HCT116 (cell line): ENCODE results near the gene GORASP1. TPM values are rescaled to one million over a fixed set of nuclear protein-coding genes. Genes with fewer than 3 reads are reported as not detected.
A peak's percentile ranks its signal among the peaks of the same experiment; 100 is the strongest.

Experiments
- ATAC-seq: fragments of 200-7000 bp; cut with Tn5 transposase; 2 replicates; pipeline ENCODE4 v1.9.1; 2020; ENCODE audit warnings: mild to moderate bottlenecking, moderate library complexity
- BruUV-seq: library from RNA; stranded (reverse); fragments of 400-500 nt; replicated peaks from 2 replicates; lab custom pipeline; 2021; lab: Mats Ljungman, UMichigan
- CTCF ChIA-PET: fragments of 300-600 bp; sonication (Branson Sonifier 250); formaldehyde crosslinking; loops from one replicate; lab custom pipeline; 2021; ENCODE audit warnings: antibody characterized with exemption; lab: Charles Lee
- POLR2A ChIA-PET: fragments of 300-600, 350-600 bp; sonication (Branson Sonifier 250); formaldehyde crosslinking; loops from one replicate; lab custom pipeline; 2021; ENCODE audit warnings: antibody characterized with exemption; lab: Charles Lee
- RAD21 ChIA-PET, 2 experiments: fragments of 300-600 bp; sonication (Branson Sonifier 250); formaldehyde crosslinking; loops; one replicate each; lab custom pipeline; 2023; ENCODE audit warnings: low total read pairs in 2 of 2; ENCODE audit not compliant: uncharacterized antibody in 2 of 2, unreplicated experiment in 2 of 2, low non-redundant PET in 1 of 2; lab: Charles Lee
- DNase-seq: peaks from one replicate; pipeline ENCODE4 v3.0.0-alpha.2; 2010; ENCODE audit warnings: low read depth, low spot score
- H2AFZ ChIP-seq: fragments of 200-600 bp; shearing (Covaris generic), sonication (generic); 2 replicates; pipeline ENCODE4 v1.6.1; 2017; ENCODE audit warnings: low read depth, mixed run types, mixed read lengths, antibody characterized with exemption, low read length; ENCODE audit not compliant: poor library complexity, severe bottlenecking
- H3K27ac ChIP-seq: 2 replicates; pipeline ENCODE4 v1.5.1; 2012; ENCODE audit warnings: low read depth, low read length
- H3K27me3 ChIP-seq: fragments of 200-600 bp; sonication (generic); 2 replicates; pipeline ENCODE4 v1.6.1; 2016; ENCODE audit warnings: mixed run types, low read length, mixed read lengths; ENCODE audit not compliant: insufficient read depth
- H3K36me3 ChIP-seq, 2 experiments: fragments of 200-500 bp in 1 of 2; fragments of 200-600 bp in 1 of 2; sonication (Bioruptor generic) in 1 of 2; sonication (generic) in 1 of 2; 2 replicates each; pipeline versions ENCODE4 v1.5.1 to v1.6.1; 2014 to 2016; ENCODE audit warnings: low read length in 2 of 2, inconsistent platforms in 1 of 2, mixed read lengths in 1 of 2, mixed run types in 1 of 2; ENCODE audit not compliant: insufficient read depth in 2 of 2, control insufficient read depth in 1 of 2
- H3K4me1 ChIP-seq, 2 experiments: fragments of 200-600 bp in 1 of 2; sonication (generic) in 1 of 2; 2 replicates each; pipeline versions ENCODE4 v1.5.1 to v1.6.1; 2012 to 2017; ENCODE audit warnings: low read length in 2 of 2, inconsistent platforms in 1 of 2, mild to moderate bottlenecking in 1 of 2, mixed read lengths in 1 of 2, mixed run types in 1 of 2, moderate library complexity in 1 of 2; ENCODE audit not compliant: insufficient read depth in 2 of 2, control insufficient read depth in 1 of 2
- H3K4me2 ChIP-seq: fragments of 200-600 bp; sonication (generic); 2 replicates; pipeline ENCODE4 v1.6.1; 2017; ENCODE audit warnings: mixed run types, low read length, mixed read lengths
- H3K4me3 ChIP-seq, 2 experiments: fragments of 200-600 bp in 1 of 2; sonication (generic) in 1 of 2; replicated peaks in 1 of 2; 2 replicates each; pipeline ENCODE4 v1.5.1; 2011 to 2016; ENCODE audit warnings: low read length in 2 of 2, control low read depth in 1 of 2, low read depth in 1 of 2, mild to moderate bottlenecking in 1 of 2, mixed read lengths in 1 of 2, mixed run types in 1 of 2
- H3K79me2 ChIP-seq: fragments of 200-600 bp; sonication (generic); 2 replicates; pipeline ENCODE4 v1.6.1; 2017; ENCODE audit warnings: mild to moderate bottlenecking, mixed run types, low read length, moderate library complexity, mixed read lengths; ENCODE audit not compliant: insufficient read depth
- H3K9ac ChIP-seq: fragments of 200-600 bp; sonication (generic); 2 replicates; pipeline ENCODE4 v1.6.1; 2016; ENCODE audit warnings: low read length, mixed read lengths
- H3K9me2 ChIP-seq: fragments of 200-600 bp; sonication (generic), shearing (Covaris generic); 2 replicates; pipeline ENCODE4 v1.6.1; 2017; ENCODE audit warnings: mixed run types, mild to moderate bottlenecking, moderate library complexity; ENCODE audit not compliant: insufficient read depth
- H3K9me3 ChIP-seq, 2 experiments: fragments of 200-500 bp in 1 of 2; fragments of 200-600 bp in 1 of 2; sonication (Bioruptor generic) in 1 of 2; sonication (generic) in 1 of 2; 2 replicates each; pipeline ENCODE4 v1.6.1; 2014 to 2017; ENCODE audit warnings: low read length in 2 of 2, mixed read lengths in 2 of 2, inconsistent platforms in 1 of 2, low read depth in 1 of 2, mild to moderate bottlenecking in 1 of 2, mixed run types in 1 of 2, moderate library complexity in 1 of 2; ENCODE audit not compliant: control insufficient read depth in 1 of 2, insufficient read depth in 1 of 2
- H4K20me1 ChIP-seq: fragments of 200-600 bp; sonication (generic), shearing (Covaris generic); 2 replicates; pipeline ENCODE4 v1.6.1; 2017; ENCODE audit warnings: mixed run types, mild to moderate bottlenecking, moderate library complexity; ENCODE audit not compliant: insufficient read depth
- ATF3 ChIP-seq: IDR thresholded peaks from 2 replicates; pipeline ENCODE4 v1.6.1; 2012
- CEBPB ChIP-seq: IDR thresholded peaks from 2 replicates; pipeline ENCODE4 v1.6.1; 2012; ENCODE audit warnings: low read depth
- CTCF ChIP-seq, 3 experiments: fragments of 200-600 bp in 1 of 3; sonication (generic) in 1 of 3; IDR thresholded peaks in 2 of 3; conservative IDR thresholded peaks in 1 of 3; 2 replicates each; pipeline ENCODE4 v1.5.1; 2012 to 2017; ENCODE audit warnings: low read depth in 2 of 3, low read length in 2 of 3, antibody characterized with exemption in 1 of 3, borderline replicate concordance in 1 of 3, control low read depth in 1 of 3, mild to moderate bottlenecking in 1 of 3, mixed read lengths in 1 of 3, mixed run types in 1 of 3, moderate library complexity in 1 of 3; ENCODE audit not compliant: insufficient read depth in 1 of 3
- FOSL1 ChIP-seq: IDR thresholded peaks from 2 replicates; pipeline ENCODE4 v1.6.1; 2012; ENCODE audit warnings: low read depth
- POLR2AphosphoS5 ChIP-seq: IDR thresholded peaks from 2 replicates; pipeline ENCODE4 v1.6.1; 2011; ENCODE audit warnings: mild to moderate bottlenecking, low read depth, low read length, moderate library complexity
- RAD21 ChIP-seq: IDR thresholded peaks from 2 replicates; pipeline ENCODE4 v1.6.1; 2012; ENCODE audit warnings: low read depth, mild to moderate bottlenecking
- SIN3A ChIP-seq: IDR thresholded peaks from 2 replicates; pipeline ENCODE4 v1.6.1; 2012; ENCODE audit warnings: low read depth
- SRF ChIP-seq: IDR thresholded peaks from 2 replicates; pipeline ENCODE4 v1.6.1; 2012; ENCODE audit warnings: low read depth
- TCF7L2 ChIP-seq: IDR thresholded peaks from 2 replicates; pipeline ENCODE4 v1.7.0; 2011; ENCODE audit warnings: borderline replicate concordance, inconsistent platforms; ENCODE audit not compliant: insufficient read depth, insufficient read length; ENCODE audit errors: extremely low read depth
- YY1 ChIP-seq: IDR thresholded peaks from 2 replicates; pipeline ENCODE4 v1.6.1; 2011; ENCODE audit warnings: low read length, low read depth, moderate library complexity, mild to moderate bottlenecking; ENCODE audit not compliant: insufficient replicate concordance; ENCODE audit errors: extremely low read depth
- intact Hi-C: fragments of 100-400 bp; cut with micrococcal nuclease; formaldehyde crosslinking; loops from 2 replicates; pipeline ENCODE4 v1.10.0; 2022
- total RNA-seq: library from RNA; stranded (reverse); gene quantifications from one replicate; pipeline ENCODE4 v1.2.1, GENCODE V29; 2021; ENCODE audit not compliant: unreplicated experiment

GORASP1 gene
- total RNA-seq, 1 experiment from 2014 or later, result 38.8 TPM

GRCh38 chr3:39079530-39079929 is 27.9 kb downstream of the GORASP1 start:
- H3K4me3 ChIP-seq, result no peak overlapping the region
- H3K9me3 ChIP-seq, result no peaks in the 10 kb centered on the region
- H3K9ac ChIP-seq, result no peak overlapping the region
- H4K20me1 ChIP-seq, result 0 out of 2 replicates have a peak, but pooled peaks cover 7% of the 10 kb centered on the region
- no peaks in the 10 kb centered on the region for H3K27me3 ChIP-seq
- RAD21 ChIA-PET, result no interaction called here
- H3K27ac ChIP-seq, result no peak overlapping the region
- ATAC-seq (no peak), DNase-seq (no peak)
- intact Hi-C loops, result loop anchor here (2.0 kb wide), 1 partner anchor 73 kb away; no protein-coding TSS in a partner anchor
- H3K9me2 ChIP-seq, result no peaks in the 10 kb centered on the region
- no TSS peak for BruUV-seq
- no peaks in the 10 kb centered on the region for H3K4me1 ChIP-seq
- CTCF ChIA-PET, result interaction anchor here (1.5 kb wide), 1 partner anchor 209 kb away, joined by 4 read pairs; no protein-coding TSS in a partner anchor
- TF ChIP-seq ATF3 (no peak), POLR2AphosphoS5 (no peak), SIN3A (no peak), SRF (no peak), CEBPB (no peak), FOSL1 (no peak), RAD21 (peak; percentile 29; the same call in 1 of the 2 replicates), TCF7L2 (no peak), YY1 (no peak), CTCF (IDR thresholded peaks at IDR 0.05 in 2 of 3, conservative IDR thresholded peaks at IDR 0.05 in 1 of 3; ENCODE audit: borderline replicate concordance in 1 of 3, insufficient read depth in 1 of 3, low read depth in 2 of 3, low read length in 2 of 3) (0 out of 6 replicates have a peak, but pooled peaks of 2 of the 3 experiments have one; percentile 9 to 11)
- POLR2A ChIA-PET, result no interaction called here
- no peak overlapping the region for H2AFZ ChIP-seq
- H3K4me2 ChIP-seq, result no peak overlapping the region
- H3K36me3 ChIP-seq, result peaks cover 0 to 12% of the 10 kb centered on the region in 2 experiments; a peak in 2 of 4 replicates
- H3K79me2 ChIP-seq, result no peaks in the 10 kb centered on the region
